ENCODE results near the gene PKNOX1. TPM values are rescaled to one million over a fixed set of nuclear protein-coding genes. Genes with fewer than 3 reads are reported as not detected.
A peak's percentile ranks its signal among the peaks of the same experiment; 100 is the strongest.
"Not testable (repeated sequence)": the region's sequence is repeated elsewhere in the genome, so short reads cannot be mapped to it uniquely, and the experiment has no call there.

Gene PKNOX1
- total and polyA plus RNA-seq, 2 experiments from 2014 or later = 29.9 to 76.7 TPM

DNA sequence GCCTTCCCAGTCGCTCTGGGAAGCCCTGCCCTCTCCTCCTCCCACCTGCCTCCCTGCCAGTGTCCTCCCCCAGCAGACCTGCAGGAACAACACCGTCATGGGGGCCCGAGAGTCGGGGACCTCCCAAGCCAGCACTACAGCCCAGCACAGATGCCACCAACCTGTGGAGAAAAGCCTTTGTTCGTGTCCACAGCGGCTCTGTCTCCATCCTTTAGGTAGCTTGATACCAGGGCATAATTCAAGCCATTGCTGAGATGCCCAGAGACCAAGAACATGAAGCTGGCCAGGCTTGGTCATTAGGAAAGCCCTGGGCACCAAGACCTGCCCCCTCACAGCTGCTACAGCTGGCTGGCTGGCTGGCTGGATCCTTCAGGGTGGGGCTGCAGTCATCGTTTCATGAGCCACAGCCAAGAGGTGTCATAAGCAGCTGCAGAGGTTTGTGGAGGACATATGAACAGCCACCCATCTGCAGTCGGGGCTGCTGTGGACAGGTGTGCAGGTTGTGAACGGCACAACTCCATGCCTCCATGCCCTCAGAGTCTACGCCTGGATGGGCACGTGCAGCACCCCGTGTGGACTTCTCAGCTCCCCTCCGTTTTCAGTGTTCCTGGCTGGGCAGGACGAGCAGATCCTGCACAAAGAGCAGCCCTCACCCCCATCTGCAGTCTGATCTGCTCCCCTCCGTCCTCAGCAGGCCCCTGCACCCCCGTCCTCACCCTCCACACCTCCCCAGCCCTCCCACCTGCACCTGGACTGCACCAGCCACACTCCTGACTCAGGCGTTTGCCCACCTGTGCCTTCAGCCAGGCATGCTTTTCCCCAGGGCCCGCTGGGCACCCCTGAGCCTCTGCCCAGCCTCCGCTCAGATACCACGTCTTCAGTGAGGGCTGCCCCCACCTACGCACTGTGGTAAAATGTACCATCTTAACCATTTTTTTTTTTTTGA, 71.8 kb downstream of the PKNOX1 start:
- not testable (repeated sequence) for H4K20me1 ChIP-seq (replicated peaks; ENCODE audit: insufficient read depth); H3K36me3 Mint-ChIP-seq (ENCODE audit: low read depth); H3K79me2 ChIP-seq (replicated peaks; ENCODE audit: insufficient read depth)

DNA sequence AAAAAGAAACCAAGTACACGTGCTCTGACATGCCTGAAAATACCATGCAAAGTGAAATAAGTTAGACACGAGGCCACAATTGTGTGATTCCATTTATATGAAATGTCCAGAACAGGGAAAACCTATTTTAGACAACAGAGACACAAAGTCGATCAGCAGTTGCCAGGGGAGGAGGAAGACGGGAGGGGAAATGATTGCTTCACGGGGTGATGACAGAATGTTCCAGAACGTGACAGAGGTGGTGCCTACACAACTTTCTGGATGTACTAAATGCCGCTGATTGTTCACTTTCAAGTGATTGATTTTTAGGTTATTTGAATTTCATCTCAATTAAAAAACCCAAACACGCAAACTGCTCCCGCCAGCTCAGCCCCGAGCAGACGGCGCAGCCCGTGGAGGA, 78.8 kb downstream of the PKNOX1 start:
- not testable (repeated sequence) for ATAC-seq; H3K36me3 Mint-ChIP-seq (ENCODE audit: low read depth)

More for the DNA sequence above, 71.8 kb downstream of the PKNOX1 start:
- ATAC-seq = peak; percentile 31
- not testable (repeated sequence) for H3K9me3 Mint-ChIP-seq; DNase-seq (ENCODE audit: low spot score); H3K9me2 ChIP-seq (ENCODE audit: insufficient read depth); H3K27ac Mint-ChIP-seq; H3K4me1 ChIP-seq (ENCODE audit: insufficient read depth); H3K4me3 Mint-ChIP-seq; H3K36me3 ChIP-seq (ENCODE audit: insufficient read depth); H3K27me3 Mint-ChIP-seq (ENCODE audit: insufficient read depth, low read depth, poor library complexity); H3K4me1 Mint-ChIP-seq; H3K27me3 ChIP-seq (ENCODE audit: insufficient read depth); H3K4me3 ChIP-seq; H3F3A ChIP-seq (replicated peaks; ENCODE audit: low read depth); H2AFZ ChIP-seq; H3K4me2 ChIP-seq; H3K27ac ChIP-seq (ENCODE audit: low read depth)
- 0 out of 2 replicates have a peak, but pooled peaks have one; percentile 7 for TF ChIP-seq POLR2AphosphoS5 (IDR thresholded peaks at IDR 0.05; ENCODE audit: low read depth)

DNA sequence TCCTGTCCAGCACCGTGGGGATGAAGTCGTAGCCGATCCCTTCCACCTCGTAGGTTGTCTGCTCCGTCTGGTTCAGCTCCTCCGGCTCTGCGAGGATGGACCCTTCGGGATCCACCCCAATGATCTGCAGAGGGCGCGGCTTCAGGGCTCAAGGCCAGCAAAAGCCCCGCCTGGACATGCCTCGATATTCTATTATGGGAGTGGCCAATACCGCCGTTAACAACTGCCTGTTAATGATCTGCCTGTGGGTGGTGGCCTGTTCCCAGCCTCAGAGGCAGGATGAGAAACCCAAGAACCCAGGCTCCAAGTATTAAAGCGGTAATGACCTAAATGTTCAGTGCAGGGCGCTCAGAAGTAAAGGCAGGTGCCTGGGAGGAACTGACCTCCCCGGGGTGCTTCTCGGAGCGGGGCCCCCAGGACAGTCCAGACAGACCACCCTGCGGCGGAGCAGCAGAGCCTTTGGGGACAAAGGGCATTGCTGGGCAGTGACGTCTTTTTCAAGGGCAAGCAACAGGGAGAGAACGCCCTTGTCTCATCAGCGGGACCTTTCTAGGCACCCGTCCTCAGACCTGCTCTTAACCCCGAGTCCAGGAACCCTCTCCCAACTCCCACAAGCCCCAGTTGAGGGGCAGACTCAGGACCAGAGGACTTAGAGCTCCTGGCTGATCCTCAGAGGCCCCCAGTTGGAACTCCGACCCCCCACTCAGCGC, 88.7 kb downstream of the PKNOX1 start:
- not testable (repeated sequence) for H4K20me1 ChIP-seq (replicated peaks; ENCODE audit: insufficient read depth); H3K27ac Mint-ChIP-seq; H3K4me3 Mint-ChIP-seq; H3F3A ChIP-seq (replicated peaks; ENCODE audit: low read depth); H3K4me3 ChIP-seq; H3K27ac ChIP-seq (ENCODE audit: low read depth); H3K9me3 Mint-ChIP-seq; H3K36me3 ChIP-seq (ENCODE audit: insufficient read depth); H3K4me1 ChIP-seq (ENCODE audit: insufficient read depth); H3K27me3 ChIP-seq (ENCODE audit: insufficient read depth); H2AFZ ChIP-seq; H3K9me2 ChIP-seq (ENCODE audit: insufficient read depth); H3K4me2 ChIP-seq; H3K27me3 Mint-ChIP-seq (ENCODE audit: insufficient read depth, low read depth, poor library complexity); H3K36me3 Mint-ChIP-seq (ENCODE audit: low read depth); ATAC-seq; DNase-seq (ENCODE audit: low spot score); H3K4me1 Mint-ChIP-seq; H3K79me2 ChIP-seq (replicated peaks; ENCODE audit: insufficient read depth)

More for the DNA sequence above, 78.8 kb downstream of the PKNOX1 start:
- H3K4me2 ChIP-seq; H2AFZ ChIP-seq; DNase-seq (ENCODE audit: low spot score); H3K27me3 ChIP-seq (ENCODE audit: insufficient read depth); H3K27ac ChIP-seq (ENCODE audit: low read depth); H3K79me2 ChIP-seq (replicated peaks; ENCODE audit: insufficient read depth); H3K27ac Mint-ChIP-seq; H3F3A ChIP-seq (replicated peaks; ENCODE audit: low read depth); H3K9me2 ChIP-seq (ENCODE audit: insufficient read depth); H3K36me3 ChIP-seq (ENCODE audit: insufficient read depth); H3K4me1 Mint-ChIP-seq; H3K4me3 Mint-ChIP-seq; H3K4me1 ChIP-seq (ENCODE audit: insufficient read depth); H4K20me1 ChIP-seq (replicated peaks; ENCODE audit: insufficient read depth); H3K4me3 ChIP-seq; H3K27me3 Mint-ChIP-seq (ENCODE audit: insufficient read depth, low read depth, poor library complexity); H3K9me3 Mint-ChIP-seq: not testable (repeated sequence)

- not testable (repeated sequence) for H3K27me3 ChIP-seq (ENCODE audit: insufficient read depth); H3K79me2 ChIP-seq (replicated peaks; ENCODE audit: insufficient read depth); H2AFZ ChIP-seq; H4K20me1 ChIP-seq (replicated peaks; ENCODE audit: insufficient read depth); H3K27ac ChIP-seq (ENCODE audit: low read depth); H3K4me2 ChIP-seq; H3K36me3 Mint-ChIP-seq (ENCODE audit: low read depth); DNase-seq (ENCODE audit: low spot score); H3K9me2 ChIP-seq (ENCODE audit: insufficient read depth); H3K4me3 ChIP-seq; H3K4me1 ChIP-seq (ENCODE audit: insufficient read depth); H3K36me3 ChIP-seq (ENCODE audit: insufficient read depth); H3K4me1 Mint-ChIP-seq; H3F3A ChIP-seq (replicated peaks; ENCODE audit: low read depth); H3K9me3 Mint-ChIP-seq; ATAC-seq; H3K27ac Mint-ChIP-seq; H3K27me3 Mint-ChIP-seq (ENCODE audit: insufficient read depth, low read depth, poor library complexity); H3K4me3 Mint-ChIP-seq
These were observed 90.0 kb downstream of the PKNOX1 start for GRCh38 chr21:43064265-43064917.

DNA sequence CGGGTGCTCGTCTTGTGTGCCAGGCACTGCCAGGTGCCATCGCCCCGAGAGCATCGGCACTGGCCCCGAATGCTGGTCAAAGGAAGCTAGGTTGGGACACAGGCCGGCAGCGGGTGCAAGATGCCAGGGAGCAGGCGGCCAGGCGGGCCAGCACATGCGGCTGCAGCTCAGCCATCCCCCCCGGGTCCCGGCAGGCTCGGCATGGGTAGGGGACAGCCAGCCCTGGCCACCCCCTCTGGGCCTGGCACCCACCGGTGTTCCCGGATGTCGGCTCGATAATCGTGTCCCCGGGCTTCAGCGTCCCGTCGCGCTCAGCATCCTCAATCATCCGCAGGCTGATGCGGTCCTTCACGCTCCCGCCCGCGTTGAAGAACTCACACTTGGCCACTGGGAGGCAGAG, 91.6 kb downstream of the PKNOX1 start:
- not testable (repeated sequence) for H3K36me3 Mint-ChIP-seq (ENCODE audit: low read depth); ATAC-seq; H3K4me1 ChIP-seq (ENCODE audit: insufficient read depth); H3F3A ChIP-seq (replicated peaks; ENCODE audit: low read depth); H3K27me3 ChIP-seq (ENCODE audit: insufficient read depth); H3K36me3 ChIP-seq (ENCODE audit: insufficient read depth); H3K79me2 ChIP-seq (replicated peaks; ENCODE audit: insufficient read depth); H3K4me3 Mint-ChIP-seq; H3K4me1 Mint-ChIP-seq; H3K4me2 ChIP-seq; DNase-seq (ENCODE audit: low spot score); H2AFZ ChIP-seq; H3K27me3 Mint-ChIP-seq (ENCODE audit: insufficient read depth, low read depth, poor library complexity); H3K4me3 ChIP-seq; H3K9me3 Mint-ChIP-seq; H3K27ac ChIP-seq (ENCODE audit: low read depth); H3K27ac Mint-ChIP-seq; H3K9me2 ChIP-seq (ENCODE audit: insufficient read depth); H4K20me1 ChIP-seq (replicated peaks; ENCODE audit: insufficient read depth)

DNA sequence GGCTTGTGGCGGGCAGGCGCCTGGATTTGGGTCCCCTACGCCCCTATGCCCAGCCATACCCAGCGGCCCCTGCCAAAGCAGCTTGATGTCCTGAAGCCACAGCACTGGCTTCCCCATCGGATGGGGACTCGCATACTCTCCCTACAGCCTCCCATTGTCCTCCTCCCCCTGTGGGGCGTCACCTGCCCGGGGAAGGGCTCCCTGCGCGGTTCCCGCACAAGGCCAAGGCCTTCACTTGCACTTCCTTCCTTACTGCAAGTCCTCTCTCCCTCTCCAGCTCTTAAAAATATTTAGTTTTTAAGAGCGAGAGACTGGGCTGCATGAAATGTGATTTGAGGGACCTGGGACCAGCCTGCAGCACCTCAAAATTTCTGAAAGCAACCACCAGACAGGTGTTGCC, 92.3 kb downstream of the PKNOX1 start:
- not testable (repeated sequence) for H3K27ac ChIP-seq (ENCODE audit: low read depth); H3K79me2 ChIP-seq (replicated peaks; ENCODE audit: insufficient read depth); H3K4me1 ChIP-seq (ENCODE audit: insufficient read depth); DNase-seq (ENCODE audit: low spot score); H3K4me2 ChIP-seq; H3K27me3 Mint-ChIP-seq (ENCODE audit: insufficient read depth, low read depth, poor library complexity); H4K20me1 ChIP-seq (replicated peaks; ENCODE audit: insufficient read depth); H3K36me3 ChIP-seq (ENCODE audit: insufficient read depth); H3K9me3 Mint-ChIP-seq; H3K4me1 Mint-ChIP-seq; H3K4me3 Mint-ChIP-seq; H3K36me3 Mint-ChIP-seq (ENCODE audit: low read depth); H3K4me3 ChIP-seq; H3K27ac Mint-ChIP-seq; H2AFZ ChIP-seq; H3F3A ChIP-seq (replicated peaks; ENCODE audit: low read depth); H3K27me3 ChIP-seq (ENCODE audit: insufficient read depth); H3K9me2 ChIP-seq (ENCODE audit: insufficient read depth)
- ATAC-seq = peak; percentile 22

Data from GM23338 (cell line).